ENCODE data around the gene IFI27L1.

GRCh38 chr14:94038510-94038909, 42.6 kb upstream of the IFI27L1 start:
- TF ChIP-seq POLR2AphosphoS5 (IDR thresholded peaks at IDR 0.05; ENCODE audit: low read depth, low read length): no peak
- TF ChIP-seq POLR2A (IDR thresholded peaks at IDR 0.05; ENCODE audit: low read depth, low read length): no peak
- no peak for TF ChIP-seq TAF1 (IDR thresholded peaks at IDR 0.05; ENCODE audit: borderline replicate concordance, low read depth, low read length)
